ENCODE measurements around the gene TENM3.

Gene TENM3

DNA sequence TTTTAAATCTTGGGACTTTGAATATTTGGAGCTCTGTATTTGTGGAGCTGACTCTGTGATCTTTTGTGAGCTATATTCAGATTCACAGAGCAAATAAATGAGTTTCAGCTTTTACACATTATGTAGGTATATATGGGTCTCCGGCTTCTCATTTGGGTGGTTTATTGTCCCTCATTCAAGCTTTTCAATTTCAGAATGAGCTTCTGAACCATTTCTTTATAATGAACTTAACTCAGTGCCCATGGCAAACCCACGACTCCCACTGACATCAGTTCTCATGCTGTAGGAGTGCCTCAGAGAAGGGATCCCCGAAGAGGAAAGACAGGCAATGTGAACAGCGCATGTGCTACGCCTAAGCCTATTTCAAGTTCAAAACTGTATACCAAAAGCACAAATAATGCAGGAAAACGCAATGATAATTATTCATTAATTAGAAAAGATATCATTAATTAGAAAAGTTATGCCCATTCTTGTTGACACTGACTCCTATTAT, 517.4 kb downstream of the TENM3 start:
- no peak overlapping the region for H3K4me3 ChIP-seq (ENCODE audit: low read depth in 1 of 5, low read length in 5 of 5)
- H3K36me3 ChIP-seq (ENCODE audit: control insufficient read depth in 5 of 5, insufficient read depth in 5 of 5, low read length in 5 of 5) = no peaks in the 10 kb centered on the region
- H3K4me1 ChIP-seq (ENCODE audit: control insufficient read depth in 5 of 5, insufficient read depth in 5 of 5, low read length in 5 of 5) = no peaks in the 10 kb centered on the region
- no peak overlapping the region for H3K27ac ChIP-seq (ENCODE audit: low read depth, low read length)
- no peaks in the 10 kb centered on the region for H3K27me3 ChIP-seq (ENCODE audit: control insufficient read depth in 5 of 5, insufficient read depth in 4 of 5, low read length in 5 of 5)
- H3K9me3 ChIP-seq (ENCODE audit: control insufficient read depth in 5 of 5, low read length in 5 of 5) = no peaks in the 10 kb centered on the region
- H3K9ac ChIP-seq (ENCODE audit: low read length in 5 of 5) = no peak overlapping the region

GRCh38 chr4:182764137-182764536, 520.9 kb downstream of the TENM3 start:
- Histone ChIP-seq H3K9ac (ENCODE audit: low read length in 5 of 5) (no peak overlapping the region), H3K27ac (ENCODE audit: low read depth, low read length) (no peak overlapping the region)

DNA sequence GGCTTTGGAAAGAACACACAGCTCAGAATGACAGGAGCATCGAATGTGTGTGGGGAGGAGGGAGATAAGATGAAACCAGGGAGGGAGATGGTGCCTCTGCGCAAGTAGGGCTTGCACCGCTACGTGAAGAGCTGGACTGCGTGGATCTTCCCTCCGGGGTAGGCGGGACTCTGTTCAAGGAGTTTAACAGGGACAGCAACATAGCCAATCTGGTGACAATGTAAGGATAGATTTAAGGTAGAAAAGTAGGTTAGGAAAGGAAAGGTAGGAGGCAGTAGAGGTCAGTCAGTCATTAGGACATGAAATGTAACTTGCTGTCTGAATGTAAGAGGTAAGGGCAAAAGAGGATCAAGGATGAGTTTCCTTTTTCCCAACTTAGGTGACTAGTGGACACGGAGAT, 521.4 kb downstream of the TENM3 start:
- Histone ChIP-seq H3K4me3 (ENCODE audit: low read depth in 1 of 5, low read length in 5 of 5) (no peak overlapping the region), H3K27me3 (ENCODE audit: control insufficient read depth in 5 of 5, insufficient read depth in 4 of 5, low read length in 5 of 5) (no peaks in the 10 kb centered on the region), H3K9ac (ENCODE audit: low read length in 5 of 5) (no peak overlapping the region), H3K27ac (ENCODE audit: low read depth, low read length) (no peak overlapping the region), H3K4me1 (ENCODE audit: control insufficient read depth in 5 of 5, insufficient read depth in 5 of 5, low read length in 5 of 5) (no peaks in the 10 kb centered on the region), H3K9me3 (ENCODE audit: control insufficient read depth in 5 of 5, low read length in 5 of 5) (no peaks in the 10 kb centered on the region), H3K36me3 (ENCODE audit: control insufficient read depth in 5 of 5, insufficient read depth in 5 of 5, low read length in 5 of 5) (no peaks in the 10 kb centered on the region)

More at GRCh38 chr4:182764137-182764536, 520.9 kb downstream of the TENM3 start:
- Histone ChIP-seq H3K36me3 (ENCODE audit: control insufficient read depth in 5 of 5, insufficient read depth in 5 of 5, low read length in 5 of 5) (no peaks in the 10 kb centered on the region), H3K4me1 (ENCODE audit: control insufficient read depth in 5 of 5, insufficient read depth in 5 of 5, low read length in 5 of 5) (no peaks in the 10 kb centered on the region), H3K9me3 (ENCODE audit: control insufficient read depth in 5 of 5, low read length in 5 of 5) (no peaks in the 10 kb centered on the region), H3K4me3 (ENCODE audit: low read depth in 1 of 5, low read length in 5 of 5) (no peak overlapping the region), H3K27me3 (ENCODE audit: control insufficient read depth in 5 of 5, insufficient read depth in 4 of 5, low read length in 5 of 5) (no peaks in the 10 kb centered on the region)

GRCh38 chr4:182765987-182766856, 523.0 kb downstream of the TENM3 start:
- Histone ChIP-seq H3K36me3 (ENCODE audit: control insufficient read depth in 5 of 5, insufficient read depth in 5 of 5, low read length in 5 of 5) (no peaks in the 10 kb centered on the region), H3K27me3 (ENCODE audit: control insufficient read depth in 5 of 5, insufficient read depth in 4 of 5, low read length in 5 of 5) (no peaks in the 10 kb centered on the region), H3K9ac (ENCODE audit: low read length in 5 of 5) (no peak overlapping the region), H3K4me1 (ENCODE audit: control insufficient read depth in 5 of 5, insufficient read depth in 5 of 5, low read length in 5 of 5) (no peaks in the 10 kb centered on the region), H3K9me3 (ENCODE audit: control insufficient read depth in 5 of 5, low read length in 5 of 5) (no peaks in the 10 kb centered on the region), H3K4me3 (ENCODE audit: low read depth in 1 of 5, low read length in 5 of 5) (no peak overlapping the region), H3K27ac (ENCODE audit: low read depth, low read length) (no peak overlapping the region)

GRCh38 chr4:182766857-182767250, 523.7 kb downstream of the TENM3 start:
- H3K9me3 ChIP-seq (ENCODE audit: control insufficient read depth in 5 of 5, low read length in 5 of 5) = no peaks in the 10 kb centered on the region
- no peaks in the 10 kb centered on the region for H3K36me3 ChIP-seq (ENCODE audit: control insufficient read depth in 5 of 5, insufficient read depth in 5 of 5, low read length in 5 of 5)
- H3K4me3 ChIP-seq (ENCODE audit: low read depth in 1 of 5, low read length in 5 of 5) = no peak overlapping the region
- no peaks in the 10 kb centered on the region for H3K4me1 ChIP-seq (ENCODE audit: control insufficient read depth in 5 of 5, insufficient read depth in 5 of 5, low read length in 5 of 5)
- H3K27me3 ChIP-seq (ENCODE audit: control insufficient read depth in 5 of 5, insufficient read depth in 4 of 5, low read length in 5 of 5) = no peaks in the 10 kb centered on the region
- H3K9ac ChIP-seq (ENCODE audit: low read length in 5 of 5) = no peak overlapping the region
- no peak overlapping the region for H3K27ac ChIP-seq (ENCODE audit: low read depth, low read length)

- Histone ChIP-seq H3K9ac (ENCODE audit: low read length in 5 of 5) (no peak overlapping the region), H3K27me3 (ENCODE audit: control insufficient read depth in 5 of 5, insufficient read depth in 4 of 5, low read length in 5 of 5) (no peaks in the 10 kb centered on the region), H3K4me1 (ENCODE audit: control insufficient read depth in 5 of 5, insufficient read depth in 5 of 5, low read length in 5 of 5) (no peaks in the 10 kb centered on the region), H3K9me3 (ENCODE audit: control insufficient read depth in 5 of 5, low read length in 5 of 5) (no peaks in the 10 kb centered on the region), H3K36me3 (ENCODE audit: control insufficient read depth in 5 of 5, insufficient read depth in 5 of 5, low read length in 5 of 5) (peaks cover 0 to 8% (median 3%) of the 10 kb centered on the region in 5 donors), H3K4me3 (ENCODE audit: low read depth in 1 of 5, low read length in 5 of 5) (no peak overlapping the region), H3K27ac (ENCODE audit: low read depth, low read length) (no peak overlapping the region)
Observed at GRCh38 chr4:182768838-182769237, 525.6 kb downstream of the TENM3 start.

DNA sequence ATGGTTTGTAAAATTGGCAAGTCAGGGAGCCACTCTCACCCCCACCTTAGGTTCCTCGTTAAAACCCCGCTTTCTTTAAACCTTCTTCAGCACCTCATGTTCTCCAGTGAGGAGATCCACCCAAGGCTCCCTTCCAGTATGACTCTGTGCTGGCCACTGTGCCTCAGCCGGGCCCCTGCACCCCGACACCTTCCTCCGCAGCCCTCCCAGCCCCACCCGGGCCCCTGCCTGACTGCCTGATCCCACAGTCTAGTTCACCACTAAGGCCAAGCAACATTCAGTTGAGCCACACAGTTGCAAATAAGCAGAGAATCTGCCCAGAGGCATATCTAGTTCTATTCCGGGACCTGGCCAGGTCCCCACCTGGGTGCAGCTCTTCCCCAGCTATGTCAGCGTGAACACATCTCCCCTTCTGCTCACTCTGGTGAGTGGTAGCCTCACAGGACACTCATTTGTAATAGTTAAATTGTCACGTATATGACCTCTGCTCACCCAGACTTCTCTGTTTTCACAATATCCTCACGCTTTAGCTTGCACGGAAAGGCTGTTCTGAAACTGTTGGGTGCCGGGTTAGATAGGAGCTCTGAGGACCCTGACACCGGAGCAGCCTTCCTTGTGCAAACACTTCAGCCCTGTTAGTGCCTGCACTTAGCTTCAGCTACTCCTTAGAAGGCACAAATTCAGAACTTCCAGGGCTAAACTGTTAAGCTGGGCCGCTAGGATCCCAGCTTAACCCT, 527.2 kb downstream of the TENM3 start:
- Histone ChIP-seq H3K9me3 (ENCODE audit: control insufficient read depth in 5 of 5, low read length in 5 of 5) (no peaks in the 10 kb centered on the region), H3K9ac (ENCODE audit: low read length in 5 of 5) (no peak overlapping the region), H3K4me1 (ENCODE audit: control insufficient read depth in 5 of 5, insufficient read depth in 5 of 5, low read length in 5 of 5) (no peaks in the 10 kb centered on the region), H3K36me3 (ENCODE audit: control insufficient read depth in 5 of 5, insufficient read depth in 5 of 5, low read length in 5 of 5) (peaks cover 5 to 14% (median 8%) of the 10 kb centered on the region in 5 donors), H3K27me3 (ENCODE audit: control insufficient read depth in 5 of 5, insufficient read depth in 4 of 5, low read length in 5 of 5) (no peaks in the 10 kb centered on the region), H3K27ac (ENCODE audit: low read depth, low read length) (no peak overlapping the region), H3K4me3 (ENCODE audit: low read depth in 1 of 5, low read length in 5 of 5) (no peak overlapping the region)

DNA sequence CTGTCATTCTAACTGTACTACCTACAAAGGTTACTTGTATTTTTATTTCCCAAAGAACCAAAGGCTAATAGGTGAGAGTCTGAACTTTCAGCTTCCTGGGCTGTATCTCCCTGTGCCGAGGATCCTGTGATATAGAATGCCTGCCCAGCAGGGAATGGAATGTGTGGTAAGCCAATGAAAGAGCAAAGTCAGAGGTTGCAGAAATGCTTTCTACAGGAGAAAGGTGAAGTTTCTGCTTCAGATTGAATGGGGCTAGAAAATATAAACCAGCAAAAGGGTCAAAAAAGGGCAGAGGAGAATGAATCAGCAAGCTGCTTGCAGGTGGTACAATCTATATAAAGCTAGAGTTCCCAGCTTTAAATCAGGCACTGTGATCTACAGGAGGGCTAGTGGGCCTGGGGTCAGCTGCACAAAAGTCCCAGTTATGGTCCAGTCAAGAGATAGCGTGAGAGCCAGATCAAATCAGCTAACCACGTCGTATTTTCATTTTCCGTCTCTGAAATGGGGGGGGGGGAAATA, 527.9 kb downstream of the TENM3 start:
- no peaks in the 10 kb centered on the region for H3K9me3 ChIP-seq (ENCODE audit: control insufficient read depth in 5 of 5, low read length in 5 of 5)
- no peaks in the 10 kb centered on the region for H3K27me3 ChIP-seq (ENCODE audit: control insufficient read depth in 5 of 5, insufficient read depth in 4 of 5, low read length in 5 of 5)
- H3K4me3 ChIP-seq (ENCODE audit: low read depth in 1 of 5, low read length in 5 of 5) = no peak overlapping the region
- H3K9ac ChIP-seq (ENCODE audit: low read length in 5 of 5) = no peak overlapping the region
- H3K27ac ChIP-seq (ENCODE audit: low read depth, low read length) = no peak overlapping the region
- H3K36me3 ChIP-seq (ENCODE audit: control insufficient read depth in 5 of 5, insufficient read depth in 5 of 5, low read length in 5 of 5) = peaks cover 5 to 16% (median 10%) of the 10 kb centered on the region in 5 donors
- no peaks in the 10 kb centered on the region for H3K4me1 ChIP-seq (ENCODE audit: control insufficient read depth in 5 of 5, insufficient read depth in 5 of 5, low read length in 5 of 5)

GRCh38 chr4:182775075-182775474, 531.9 kb downstream of the TENM3 start:
- H3K27ac ChIP-seq (ENCODE audit: low read depth, low read length) = no peak overlapping the region
- H3K9me3 ChIP-seq (ENCODE audit: control insufficient read depth in 5 of 5, low read length in 5 of 5) = no peaks in the 10 kb centered on the region
- peaks cover 5 to 21% (median 10%) of the 10 kb centered on the region in 5 donors for H3K36me3 ChIP-seq (ENCODE audit: control insufficient read depth in 5 of 5, insufficient read depth in 5 of 5, low read length in 5 of 5)
- no peaks in the 10 kb centered on the region for H3K4me1 ChIP-seq (ENCODE audit: control insufficient read depth in 5 of 5, insufficient read depth in 5 of 5, low read length in 5 of 5)
- H3K9ac ChIP-seq (ENCODE audit: low read length in 5 of 5) = no peak overlapping the region
- H3K4me3 ChIP-seq (ENCODE audit: low read depth in 1 of 5, low read length in 5 of 5) = no peak overlapping the region
- H3K27me3 ChIP-seq (ENCODE audit: control insufficient read depth in 5 of 5, insufficient read depth in 4 of 5, low read length in 5 of 5) = no peaks in the 10 kb centered on the region
